Tibial nerve (tissue), 4 donors: ENCODE measurements around the gene PRDM5. TPM values are rescaled to one million over a fixed set of nuclear protein-coding genes. Genes with fewer than 3 reads are reported as not detected.

ENCODE experiments used
- DNase-seq, 2 donors: peaks; one replicate each; pipeline ENCODE4 v3.0.0-alpha.2; 2019; ENCODE audit warnings: low spot score in 2 of 2
- H3K27ac ChIP-seq, 4 donors: fragments of 200-600 bp; sonication (generic) in 3 of 4; one replicate each; pipeline ENCODE4 v1.5.1; 2017 to 2019; ENCODE audit warnings: mild to moderate bottlenecking in 1 of 4
- H3K27me3 ChIP-seq, 2 donors: fragments of 200-600 bp; sonication (generic) in 1 of 2; one replicate each; pipeline versions ENCODE4 v1.5.1 to v1.6.0; 2017 to 2019
- H3K36me3 ChIP-seq, 3 donors: fragments of 200-600 bp; sonication (generic); one replicate each; pipeline ENCODE4 v1.5.1; 2018 to 2019
- H3K4me1 ChIP-seq, 4 donors: fragments of 200-600 bp; sonication (generic) in 3 of 4; one replicate each; pipeline ENCODE4 v1.5.1; 2017 to 2019
- H3K4me3 ChIP-seq, 4 donors: fragments of 200-600 bp; sonication (generic) in 3 of 4; one replicate each; pipeline ENCODE4 v1.5.1; 2017 to 2019; ENCODE audit warnings: mild to moderate bottlenecking in 1 of 4, moderate library complexity in 1 of 4
- H3K9me3 ChIP-seq, 4 donors: fragments of 200-600 bp; sonication (generic) in 3 of 4; one replicate each; pipeline ENCODE4 v1.5.1; 2017 to 2019
- CTCF ChIP-seq, 5 experiments: fragments of 200-600 bp in 3 of 5; fragments of 450-650 bp in 2 of 5; sonication (generic) in 3 of 5; IDR thresholded peaks; one replicate each; pipeline ENCODE4 v1.5.1; 2016 to 2019; ENCODE audit warnings: antibody characterized with exemption in 5 of 5, mild to moderate bottlenecking in 3 of 5, moderate library complexity in 2 of 5
- EP300 ChIP-seq, 2 donors: sonication (generic); formaldehyde crosslinking; IDR thresholded peaks; one replicate each; pipeline ENCODE4 v1.6.1; 2017; ENCODE audit warnings: antibody characterized with exemption in 2 of 2, mild to moderate bottlenecking in 1 of 2
- POLR2A ChIP-seq, 2 donors: fragments of 450-650 bp; IDR thresholded peaks; one replicate each; pipeline ENCODE4 v1.6.1; 2017; ENCODE audit warnings: antibody characterized with exemption in 2 of 2, mild to moderate bottlenecking in 2 of 2, moderate library complexity in 2 of 2
- WGBS, 2 donors: methylation state at CpG; one replicate each; pipeline ENCODE4 v1.1.5; 2018; 5-methylcytosine and 5-hydroxymethylcytosine counted together
- total RNA-seq, 4 donors: library from RNA; depleted of rRNA; stranded (reverse); fragments of >200 nt; gene quantifications; one replicate each; pipeline ENCODE4 v1.1.0, GENCODE V29; 2016

The PRDM5 gene
- total RNA-seq, 4 donors from 2014 or later: 18.9 to 46.3 (median 31.1) TPM

GRCh38 chr4:120703908-120704307, 218.6 kb downstream of the PRDM5 start:
- H3K9me3 ChIP-seq: peaks cover 0 to 9% (median 0%) of the 10 kb centered on the region in 4 donors
- 63 to 70% methylated on average over 1 of the region's 1 CpG for WGBS, 2 donors
- H3K27me3 ChIP-seq: no peaks in the 10 kb centered on the region
- no peak for DNase-seq
- H3K27ac ChIP-seq: no peak overlapping the region
- TF ChIP-seq CTCF (IDR thresholded peaks at IDR 0.05): no peak
- no peak for TF ChIP-seq POLR2A (IDR thresholded peaks at IDR 0.05)
- TF ChIP-seq EP300 (IDR thresholded peaks at IDR 0.05): no peak
- H3K36me3 ChIP-seq: peaks cover 0 to 44% (median 0%) of the 10 kb centered on the region in 3 donors
- H3K4me1 ChIP-seq: no peaks in the 10 kb centered on the region
- H3K4me3 ChIP-seq: no peak overlapping the region

GRCh38 chr4:120699354-120699753, 223.2 kb downstream of the PRDM5 start:
- no peak for DNase-seq
- 93 to 100% methylated on average over 1 of the region's 1 CpG for WGBS, 2 donors
- no peaks in the 10 kb centered on the region for H3K27me3 ChIP-seq
- peaks cover 0 to 18% (median 0%) of the 10 kb centered on the region in 3 donors for H3K36me3 ChIP-seq
- H3K4me3 ChIP-seq: no peak overlapping the region
- H3K9me3 ChIP-seq: no peaks in the 10 kb centered on the region
- H3K4me1 ChIP-seq: no peaks in the 10 kb centered on the region
- no peak overlapping the region for H3K27ac ChIP-seq
- no peak for TF ChIP-seq CTCF (IDR thresholded peaks at IDR 0.05)
- TF ChIP-seq EP300 (IDR thresholded peaks at IDR 0.05): no peak
- no peak for TF ChIP-seq POLR2A (IDR thresholded peaks at IDR 0.05)

- no peak for DNase-seq
- TF ChIP-seq POLR2A (IDR thresholded peaks at IDR 0.05): no peak
- no peak for TF ChIP-seq EP300 (IDR thresholded peaks at IDR 0.05)
- no peak for TF ChIP-seq CTCF (IDR thresholded peaks at IDR 0.05)
- Histone ChIP-seq H3K27me3 (no peaks in the 10 kb centered on the region), H3K27ac (no peak overlapping the region), H3K36me3 (no peaks in the 10 kb centered on the region), H3K9me3 (no peaks in the 10 kb centered on the region), H3K4me1 (no peaks in the 10 kb centered on the region), H3K4me3 (no peak overlapping the region)
- 18 to 19% methylated on average over 2 of the region's 2 CpGs for WGBS, 2 donors
Measured at GRCh38 chr4:120694973-120695372, 227.6 kb downstream of the PRDM5 start.

- H3K36me3 ChIP-seq: no peaks in the 10 kb centered on the region
- no peak overlapping the region for H3K4me3 ChIP-seq
- no peak overlapping the region for H3K27ac ChIP-seq
- no peaks in the 10 kb centered on the region for H3K9me3 ChIP-seq
- TF ChIP-seq POLR2A (IDR thresholded peaks at IDR 0.05): no peak
- TF ChIP-seq EP300 (IDR thresholded peaks at IDR 0.05): no peak
- no peak for TF ChIP-seq CTCF (IDR thresholded peaks at IDR 0.05)
- no peaks in the 10 kb centered on the region for H3K27me3 ChIP-seq
- H3K4me1 ChIP-seq: no peaks in the 10 kb centered on the region
- DNase-seq: no peak
Measured at GRCh38 chr4:120693816-120694215, 228.7 kb downstream of the PRDM5 start.

GRCh38 chr4:120692964-120693363, 229.6 kb downstream of the PRDM5 start:
- Histone ChIP-seq H3K4me3 (no peak overlapping the region), H3K4me1 (no peaks in the 10 kb centered on the region)
- 21 to 29% methylated on average over 2 of the region's 2 CpGs for WGBS, 2 donors

More at GRCh38 chr4:120692964-120693363, 229.6 kb downstream of the PRDM5 start:
- Histone ChIP-seq H3K36me3 (no peaks in the 10 kb centered on the region), H3K27ac (no peak overlapping the region), H3K9me3 (no peaks in the 10 kb centered on the region), H3K27me3 (no peaks in the 10 kb centered on the region)
- no peak for DNase-seq
- no peak for TF ChIP-seq POLR2A (IDR thresholded peaks at IDR 0.05)
- no peak for TF ChIP-seq EP300 (IDR thresholded peaks at IDR 0.05)
- TF ChIP-seq CTCF (IDR thresholded peaks at IDR 0.05): no peak
